ENCODE measurements around the gene SPACA4.

DNA sequence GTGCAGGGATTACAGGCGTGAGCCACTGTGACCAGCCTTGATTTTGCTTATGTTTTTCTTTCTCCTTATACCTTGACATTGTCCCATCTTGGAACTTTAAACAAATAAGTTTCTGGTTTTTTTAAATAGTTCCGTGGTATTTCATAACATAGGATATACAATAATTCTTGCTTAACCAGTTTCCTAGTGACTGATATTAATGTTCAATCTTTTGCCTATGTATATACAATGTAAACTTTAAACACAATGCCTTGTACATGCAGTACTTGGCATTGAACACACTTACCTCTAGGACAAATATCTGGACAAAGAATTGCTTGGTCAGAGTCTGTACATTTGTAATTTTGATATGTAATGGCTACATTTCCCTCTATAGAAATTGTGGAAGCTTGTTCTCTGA lies 24.4 kb upstream of the SPACA4 start:
- TF ChIP-seq, protein P1, sequence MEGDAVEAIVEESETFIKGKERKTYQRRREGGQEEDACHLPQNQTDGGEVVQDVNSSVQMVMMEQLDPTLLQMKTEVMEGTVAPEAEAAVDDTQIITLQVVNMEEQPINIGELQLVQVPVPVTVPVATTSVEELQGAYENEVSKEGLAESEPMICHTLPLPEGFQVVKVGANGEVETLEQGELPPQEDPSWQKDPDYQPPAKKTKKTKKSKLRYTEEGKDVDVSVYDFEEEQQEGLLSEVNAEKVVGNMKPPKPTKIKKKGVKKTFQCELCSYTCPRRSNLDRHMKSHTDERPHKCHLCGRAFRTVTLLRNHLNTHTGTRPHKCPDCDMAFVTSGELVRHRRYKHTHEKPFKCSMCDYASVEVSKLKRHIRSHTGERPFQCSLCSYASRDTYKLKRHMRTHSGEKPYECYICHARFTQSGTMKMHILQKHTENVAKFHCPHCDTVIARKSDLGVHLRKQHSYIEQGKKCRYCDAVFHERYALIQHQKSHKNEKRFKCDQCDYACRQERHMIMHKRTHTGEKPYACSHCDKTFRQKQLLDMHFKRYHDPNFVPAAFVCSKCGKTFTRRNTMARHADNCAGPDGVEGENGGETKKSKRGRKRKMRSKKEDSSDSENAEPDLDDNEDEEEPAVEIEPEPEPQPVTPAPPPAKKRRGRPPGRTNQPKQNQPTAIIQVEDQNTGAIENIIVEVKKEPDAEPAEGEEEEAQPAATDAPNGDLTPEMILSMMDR (conservative IDR thresholded peaks at IDR 0.05; ENCODE audit: low read depth, low read length): no peak
- TF ChIP-seq POLR2A (IDR thresholded peaks at IDR 0.05; ENCODE audit: low read depth, low read length): no peak
- TF ChIP-seq RCOR1 (IDR thresholded peaks at IDR 0.05; ENCODE audit: insufficient replicate concordance, low read length): no peak
- TF ChIP-seq MXI1 (IDR thresholded peaks at IDR 0.05; ENCODE audit: borderline replicate concordance, low read depth, low read length): no peak
